GM12874 (cell line): ENCODE results near the gene HES2.

Experiments
- CTCF ChIP-seq: IDR thresholded peaks from 2 replicates; pipeline ENCODE4 v1.5.1; 2011; ENCODE audit warnings: low read depth, mild to moderate bottlenecking, control low read depth, low read length, moderate library complexity; ENCODE audit not compliant: insufficient read depth

The HES2 gene

GRCh38 chr1:6424000-6424565 lies 4.4 kb upstream of the HES2 start:
- TF ChIP-seq CTCF: no peak

- TF ChIP-seq CTCF: peak; percentile 96
These were observed 3.7 kb upstream of the HES2 start for GRCh38 chr1:6423321-6423999.

DNA sequence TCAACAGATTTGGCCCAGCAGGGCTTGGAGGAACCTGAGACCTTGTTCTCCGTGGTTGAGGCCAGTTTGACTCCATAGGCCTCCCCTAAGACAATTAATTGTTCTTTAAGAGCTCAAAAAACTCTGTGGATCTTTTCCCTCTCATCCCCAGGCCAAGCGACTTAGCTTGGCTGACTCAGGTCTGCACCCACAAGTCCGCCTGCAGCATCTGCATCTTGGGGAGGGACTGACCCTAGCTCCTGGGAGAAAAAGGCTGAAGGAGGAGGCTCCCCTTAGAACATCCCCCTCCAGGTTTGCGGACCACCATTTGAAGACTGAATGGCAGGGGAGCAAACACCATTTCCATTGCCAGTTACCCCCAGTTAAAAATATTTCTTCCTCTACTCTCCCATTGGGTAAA lies 1.5 kb upstream of the HES2 start:
- TF ChIP-seq CTCF: no peak

- no peak for TF ChIP-seq CTCF
These were observed 829 bp upstream of the HES2 start for GRCh38 chr1:6420454-6421042.

GRCh38 chr1:6419397-6419803 lies 319 bp downstream of the HES2 start:
- TF ChIP-seq CTCF: no peak

DNA sequence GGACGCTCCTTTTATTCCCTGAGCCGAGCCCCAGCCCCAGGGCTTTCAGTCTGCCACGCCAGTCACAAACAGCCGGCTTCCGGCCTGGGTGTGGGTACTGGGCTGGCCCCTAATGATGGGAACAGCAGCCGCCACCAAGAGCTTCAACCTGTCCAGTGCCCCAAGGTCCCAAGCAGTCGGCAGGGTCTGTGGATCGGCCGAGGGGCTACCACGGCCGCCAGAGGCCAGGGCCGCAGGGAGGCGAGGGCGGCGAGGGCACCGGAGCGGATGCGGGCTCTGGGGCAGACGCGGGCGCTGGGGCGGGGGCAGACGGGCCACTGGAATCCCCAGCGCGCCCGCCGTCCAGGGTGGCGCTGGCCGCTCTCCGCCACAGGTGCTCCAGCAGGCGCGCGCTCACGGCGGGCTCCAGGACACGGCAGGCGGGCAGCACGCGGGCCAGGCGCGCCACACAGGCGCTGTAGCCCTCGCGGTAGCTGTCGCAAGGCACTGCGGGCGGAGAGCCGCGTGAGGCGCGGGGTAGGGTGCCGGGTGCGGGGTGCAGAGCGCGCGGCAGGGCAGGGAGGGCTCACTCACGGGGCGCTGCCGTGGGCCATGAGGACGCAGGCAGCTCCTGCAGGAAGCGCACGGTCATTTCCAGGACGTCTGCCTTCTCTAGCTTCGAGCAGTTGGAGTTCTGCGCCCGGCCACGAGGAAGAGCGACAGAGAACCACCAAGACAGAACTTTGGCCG lies 887 bp downstream of the HES2 start:
- no peak for TF ChIP-seq CTCF

GRCh38 chr1:6417961-6418667 lies 1.6 kb downstream of the HES2 start:
- no peak for TF ChIP-seq CTCF
